Mucosa of stomach (tissue), 1 donor: ENCODE data around the gene BMP7.
A peak's percentile ranks its signal among the peaks of the same experiment; 100 is the strongest.

ENCODE experiments used
- H3K27me3 ChIP-seq: one replicate; pipeline ENCODE4 v1.7.0; 2013; ENCODE audit warnings: mild to moderate bottlenecking, low read length; ENCODE audit not compliant: control insufficient read depth, insufficient read depth
- H3K36me3 ChIP-seq: one replicate; pipeline ENCODE4 v1.7.0; 2013; ENCODE audit warnings: low read length; ENCODE audit not compliant: control insufficient read depth, insufficient read depth
- H3K4me1 ChIP-seq: one replicate; pipeline ENCODE4 v1.7.0; 2013; ENCODE audit warnings: mild to moderate bottlenecking, low read length; ENCODE audit not compliant: control insufficient read depth, insufficient read depth
- H3K4me3 ChIP-seq: one replicate; pipeline ENCODE4 v1.7.0; 2013; ENCODE audit warnings: low read length
- H3K9ac ChIP-seq: one replicate; pipeline ENCODE4 v1.7.0; 2013; ENCODE audit warnings: mild to moderate bottlenecking, low read length, moderate library complexity
- H3K9me3 ChIP-seq: one replicate; pipeline ENCODE4 v1.7.0; 2013; ENCODE audit warnings: mild to moderate bottlenecking, low read length, moderate library complexity; ENCODE audit not compliant: control insufficient read depth
- donor health status: Pancreatic carcinoma.

The BMP7 gene

DNA sequence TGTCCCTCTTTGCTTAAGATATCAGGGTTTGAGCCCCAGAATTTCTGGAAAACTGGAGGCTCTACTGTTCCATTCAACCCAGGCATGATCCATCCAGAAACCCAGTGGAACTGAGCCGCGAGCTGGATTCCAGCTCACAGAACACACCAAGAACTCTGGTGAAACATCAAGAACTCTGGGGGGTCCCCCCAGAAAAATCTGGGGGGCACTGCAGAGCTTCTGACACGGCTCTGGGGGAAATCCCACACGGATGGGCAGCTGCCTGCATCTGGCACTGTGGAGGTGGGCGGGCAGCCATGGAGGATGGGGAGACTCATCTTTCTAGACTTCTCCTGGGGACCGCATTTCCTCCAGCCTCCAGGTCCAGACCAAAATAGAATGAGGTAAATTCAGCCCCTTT is 51.0 kb downstream of the BMP7 start:
- Histone ChIP-seq H3K27me3 (peaks cover 4% of the 10 kb centered on the region), H3K36me3 (no peaks in the 10 kb centered on the region), H3K9me3 (no peaks in the 10 kb centered on the region), H3K9ac (no peak overlapping the region), H3K4me1 (peaks cover 20% of the 10 kb centered on the region), H3K4me3 (no peak overlapping the region)

DNA sequence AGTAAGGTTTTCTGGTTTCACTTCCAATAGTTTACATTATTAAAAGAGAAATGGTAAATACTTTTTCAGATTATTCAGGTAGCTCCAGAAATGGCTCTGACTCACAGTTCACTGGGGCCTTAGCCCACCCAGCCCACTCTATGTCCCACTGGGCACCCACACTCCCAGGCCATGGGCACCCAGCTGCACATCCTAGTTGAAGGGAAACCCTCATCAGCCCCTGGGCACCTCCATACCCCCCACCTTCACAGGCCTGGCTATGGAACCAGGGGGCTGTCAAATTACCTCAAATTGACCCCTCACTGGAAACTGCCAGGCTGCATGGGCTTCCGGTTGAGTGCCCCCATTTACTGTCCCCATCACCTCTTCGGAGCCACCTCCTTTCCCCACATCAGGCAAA is 51.5 kb downstream of the BMP7 start:
- Histone ChIP-seq H3K27me3 (peaks cover 4% of the 10 kb centered on the region), H3K9me3 (no peaks in the 10 kb centered on the region), H3K36me3 (no peaks in the 10 kb centered on the region), H3K4me3 (no peak overlapping the region), H3K4me1 (peaks cover 25% of the 10 kb centered on the region), H3K9ac (no peak overlapping the region)

DNA sequence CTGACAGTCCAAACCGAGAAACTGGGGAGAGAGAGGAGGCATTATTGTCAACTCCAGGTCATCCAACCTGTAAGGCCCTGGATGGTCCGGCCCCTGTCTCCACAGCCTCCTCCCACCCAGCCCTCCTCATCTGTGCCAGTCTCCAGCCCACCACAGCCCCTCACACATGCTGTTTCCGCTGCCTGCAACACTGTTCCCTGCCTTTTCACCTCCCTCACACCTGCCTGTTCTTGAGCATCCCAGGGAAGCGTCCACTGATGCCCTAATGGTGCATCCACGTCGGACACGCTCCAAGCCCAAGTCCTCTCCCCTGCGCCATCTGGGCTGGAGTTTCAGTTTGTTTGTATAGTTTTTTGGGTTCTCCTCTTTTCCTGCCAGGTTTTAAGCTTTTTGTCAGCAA is 52.0 kb downstream of the BMP7 start:
- H3K27me3 ChIP-seq = peaks cover 4% of the 10 kb centered on the region
- H3K36me3 ChIP-seq = no peaks in the 10 kb centered on the region
- no peak overlapping the region for H3K9ac ChIP-seq
- no peak overlapping the region for H3K4me3 ChIP-seq
- peaks cover 28% of the 10 kb centered on the region for H3K4me1 ChIP-seq
- H3K9me3 ChIP-seq = no peaks in the 10 kb centered on the region

DNA sequence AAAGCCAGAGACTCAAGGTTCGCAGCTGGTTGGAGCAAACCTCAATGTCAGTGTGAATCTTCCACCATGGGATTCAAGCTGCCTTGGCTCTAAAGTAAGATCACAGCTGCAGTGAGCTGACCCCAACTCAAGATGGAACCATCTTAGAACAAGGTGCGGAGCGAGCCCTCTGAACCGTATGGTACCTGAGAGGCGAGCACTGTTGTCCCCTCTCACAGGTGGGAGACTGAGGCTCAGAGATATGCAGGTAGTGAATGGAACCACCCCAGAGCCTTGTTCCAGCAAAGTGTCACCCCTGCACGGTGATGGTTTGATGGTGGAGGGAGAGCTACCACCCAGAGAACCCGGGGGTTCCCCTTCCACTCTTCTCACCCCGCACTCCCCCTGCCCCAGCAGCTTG is 52.5 kb downstream of the BMP7 start:
- H3K9ac ChIP-seq = no peak overlapping the region
- no peaks in the 10 kb centered on the region for H3K36me3 ChIP-seq
- peaks cover 28% of the 10 kb centered on the region for H3K4me1 ChIP-seq
- no peaks in the 10 kb centered on the region for H3K9me3 ChIP-seq
- H3K4me3 ChIP-seq = no peak overlapping the region
- H3K27me3 ChIP-seq = peaks cover 4% of the 10 kb centered on the region

DNA sequence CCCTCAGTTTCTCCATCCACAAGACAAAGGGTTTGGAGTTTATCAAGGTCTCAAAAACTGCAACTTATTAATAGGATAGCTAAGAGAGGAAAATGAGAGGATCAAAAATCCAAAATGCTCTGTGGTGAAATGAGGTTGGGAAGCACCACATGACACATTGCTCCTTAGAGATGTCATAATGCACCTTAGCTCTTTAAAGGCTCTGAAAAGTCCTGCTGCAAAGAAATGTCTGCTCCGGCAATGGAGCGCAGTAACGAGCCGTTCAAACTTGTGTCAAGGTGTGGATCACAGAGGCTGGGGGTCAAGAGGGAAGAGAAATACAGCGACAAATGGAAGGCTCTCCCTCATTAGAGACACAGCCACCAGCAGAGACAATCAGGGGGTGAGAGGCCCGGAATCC is 53.1 kb downstream of the BMP7 start:
- H3K9me3 ChIP-seq = no peaks in the 10 kb centered on the region

GRCh38 chr20:57212534-57213276 is 53.7 kb downstream of the BMP7 start:
- no peak overlapping the region for H3K4me3 ChIP-seq

More for the DNA sequence above, 53.1 kb downstream of the BMP7 start:
- Histone ChIP-seq H3K36me3 (no peaks in the 10 kb centered on the region), H3K4me1 (peaks cover 26% of the 10 kb centered on the region), H3K27me3 (peaks cover 4% of the 10 kb centered on the region), H3K4me3 (no peak overlapping the region), H3K9ac (no peak overlapping the region)

DNA sequence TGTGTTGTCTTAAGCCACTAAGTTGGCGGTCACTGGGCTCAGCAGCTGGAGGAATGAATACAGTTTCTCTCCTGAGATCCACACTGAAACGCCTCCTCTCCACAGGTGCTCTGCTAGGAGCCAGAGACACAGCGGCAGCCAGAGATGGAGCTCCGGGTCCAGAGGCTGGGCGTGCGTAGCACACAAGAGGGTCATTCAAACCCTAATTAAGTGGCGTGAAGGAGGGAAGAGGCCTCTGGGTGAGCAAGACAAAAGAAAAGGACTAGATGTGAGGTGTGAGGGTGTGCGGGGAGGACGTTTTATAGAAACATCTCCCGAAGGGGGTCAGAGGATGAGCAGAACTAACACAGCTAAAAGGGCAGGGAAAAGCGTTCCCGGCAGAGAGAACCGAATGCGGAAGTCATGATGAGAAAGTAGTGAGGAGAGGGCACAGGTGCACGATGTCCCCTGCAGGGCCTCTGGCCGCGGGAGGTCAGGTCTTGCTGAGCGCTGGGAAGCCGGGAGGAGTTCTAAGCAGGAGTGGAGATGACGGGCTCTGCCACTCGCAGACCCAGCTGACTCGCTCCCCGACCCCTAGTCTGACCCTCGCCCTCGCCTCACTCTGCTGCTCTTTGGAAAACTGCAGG is 54.4 kb downstream of the BMP7 start:
- peaks cover 4% of the 10 kb centered on the region for H3K27me3 ChIP-seq
- no peak overlapping the region for H3K9ac ChIP-seq
- peaks cover 24% of the 10 kb centered on the region for H3K4me1 ChIP-seq
- H3K36me3 ChIP-seq = no peaks in the 10 kb centered on the region
- H3K4me3 ChIP-seq = no peak overlapping the region
- H3K9me3 ChIP-seq = no peaks in the 10 kb centered on the region

More at GRCh38 chr20:57212534-57213276, 53.7 kb downstream of the BMP7 start:
- Histone ChIP-seq H3K36me3 (no peaks in the 10 kb centered on the region), H3K27me3 (peaks cover 4% of the 10 kb centered on the region), H3K9me3 (no peaks in the 10 kb centered on the region), H3K4me1 (peaks cover 24% of the 10 kb centered on the region), H3K9ac (no peak overlapping the region)

DNA sequence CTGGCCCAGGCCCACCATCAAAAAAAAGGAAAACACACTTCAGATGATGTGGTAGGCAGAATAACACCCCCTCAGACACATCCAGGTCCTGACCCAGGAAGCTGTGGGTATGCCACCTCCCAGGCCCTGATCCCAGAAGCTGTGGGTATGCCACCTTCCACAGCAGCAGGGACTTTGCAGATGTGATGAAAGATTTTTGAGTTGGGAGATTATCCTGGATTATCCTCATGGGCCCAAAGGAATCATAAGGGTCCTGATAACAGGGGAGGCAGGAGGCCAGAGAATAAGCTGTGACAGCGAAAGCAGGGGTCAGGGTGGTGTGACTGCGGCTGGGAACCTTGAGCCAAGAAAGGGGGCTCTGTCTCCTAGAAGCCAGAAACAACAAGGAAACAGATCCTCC is 55.0 kb downstream of the BMP7 start:
- no peaks in the 10 kb centered on the region for H3K9me3 ChIP-seq
- H3K36me3 ChIP-seq = no peaks in the 10 kb centered on the region
- H3K9ac ChIP-seq = peak overlapping the region; percentile 15
- peaks cover 24% of the 10 kb centered on the region for H3K4me1 ChIP-seq
- H3K27me3 ChIP-seq = peaks cover 4% of the 10 kb centered on the region
- H3K4me3 ChIP-seq = no peak overlapping the region

DNA sequence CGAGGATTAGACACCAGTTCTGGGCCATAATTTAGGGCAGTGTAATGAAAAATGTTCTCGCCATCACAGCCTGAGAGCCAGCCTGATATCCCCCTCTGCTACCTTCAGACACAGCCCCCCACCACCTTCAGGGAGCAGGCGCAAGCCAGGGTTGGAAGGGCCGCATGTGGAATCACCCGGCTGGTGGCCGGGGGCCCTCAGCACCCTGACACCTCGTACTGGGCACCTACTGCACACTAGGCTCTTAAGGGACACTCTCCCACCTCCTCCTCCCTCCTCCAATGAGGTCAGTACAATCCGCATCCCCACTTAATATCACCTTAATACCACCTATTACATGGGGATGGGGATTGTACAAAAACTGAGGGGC is 55.5 kb downstream of the BMP7 start:
- Histone ChIP-seq H3K9me3 (no peaks in the 10 kb centered on the region), H3K4me3 (no peak overlapping the region), H3K27me3 (peaks cover 4% of the 10 kb centered on the region), H3K36me3 (no peaks in the 10 kb centered on the region), H3K9ac (peak overlapping the region; percentile 15), H3K4me1 (peaks cover 24% of the 10 kb centered on the region)

- peak overlapping the region; percentile 17 for H3K9ac ChIP-seq
- peaks cover 24% of the 10 kb centered on the region for H3K4me1 ChIP-seq
- no peaks in the 10 kb centered on the region for H3K9me3 ChIP-seq
- H3K36me3 ChIP-seq = no peaks in the 10 kb centered on the region
- H3K4me3 ChIP-seq = no peak overlapping the region
- H3K27me3 ChIP-seq = peaks cover 4% of the 10 kb centered on the region
These were observed 56.2 kb downstream of the BMP7 start for GRCh38 chr20:57210054-57210910.

DNA sequence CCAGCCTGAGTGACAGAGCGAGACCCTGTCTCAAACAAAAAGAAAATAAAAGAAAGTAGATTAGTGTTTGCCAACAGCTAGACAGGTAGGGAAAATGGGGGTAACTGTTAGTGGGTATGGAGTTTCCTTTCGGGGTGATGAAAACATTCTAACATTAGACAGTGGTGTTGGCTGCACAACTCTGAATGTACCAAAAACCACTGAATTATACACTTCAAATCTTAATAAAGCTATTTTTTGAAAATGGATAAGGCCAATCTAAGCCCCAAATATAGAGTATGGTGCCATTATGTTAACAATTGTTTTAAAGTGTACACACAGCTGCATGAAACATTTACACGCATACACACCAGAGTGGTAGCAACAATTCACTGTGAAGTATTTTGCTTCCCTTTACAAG is 57.0 kb downstream of the BMP7 start:
- Histone ChIP-seq H3K27me3 (peaks cover 4% of the 10 kb centered on the region), H3K4me1 (peaks cover 24% of the 10 kb centered on the region), H3K9me3 (no peaks in the 10 kb centered on the region), H3K9ac (no peak overlapping the region), H3K36me3 (no peaks in the 10 kb centered on the region), H3K4me3 (no peak overlapping the region)

- Histone ChIP-seq H3K4me3 (no peak overlapping the region), H3K4me1 (peaks cover 24% of the 10 kb centered on the region), H3K9me3 (no peaks in the 10 kb centered on the region), H3K36me3 (no peaks in the 10 kb centered on the region), H3K9ac (no peak overlapping the region), H3K27me3 (peaks cover 4% of the 10 kb centered on the region)
These were observed 58.2 kb downstream of the BMP7 start for GRCh38 chr20:57208198-57208597.
